Measurements from ENCODE around the gene LSS.

LSS gene

DNA sequence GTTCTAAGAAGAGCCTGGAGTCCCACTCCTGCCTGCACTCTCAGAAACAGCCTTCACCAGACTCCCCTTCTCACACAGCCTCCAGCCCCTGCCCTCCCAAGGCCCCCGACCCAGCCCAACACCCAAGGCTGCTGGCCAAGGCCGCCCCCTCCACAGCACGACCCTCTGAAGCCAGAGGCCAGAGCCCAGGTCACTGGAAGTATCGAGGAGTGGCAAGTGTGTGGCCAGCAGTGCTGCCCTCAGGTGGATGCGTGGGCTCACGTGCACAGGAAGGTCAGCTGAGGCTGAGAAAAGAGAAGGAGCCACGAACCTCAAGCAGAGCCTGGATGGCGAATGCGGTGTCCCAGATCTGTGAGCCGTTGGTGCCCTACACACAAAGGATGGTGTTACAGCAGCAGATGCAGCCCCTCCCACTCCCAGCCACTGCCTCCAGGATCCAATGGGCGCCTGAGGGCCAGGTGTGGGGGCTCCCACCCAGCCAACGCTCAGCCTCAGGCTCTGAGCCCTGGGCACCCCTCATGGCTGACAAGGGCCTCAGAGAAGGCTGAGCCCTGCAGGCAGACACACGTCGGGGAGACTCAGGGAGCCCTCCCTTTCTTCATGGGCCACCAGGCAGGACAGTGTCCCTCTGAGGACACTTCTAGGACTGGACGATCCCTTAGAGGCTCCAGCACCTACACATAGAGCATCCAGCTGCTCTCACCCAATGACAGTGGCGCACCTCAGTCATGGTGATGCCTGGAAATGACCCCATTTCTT lies 18.0 kb downstream of the LSS start:
- DNase-seq (ENCODE audit: low read depth) = no peak
- no peak for TF ChIP-seq CTCF (IDR thresholded peaks at IDR 0.05; ENCODE audit: low read length, missing control alignments)
- H3K4me3 ChIP-seq (replicated peaks; ENCODE audit: low read depth, low read length) = no peak overlapping the region

GRCh38 chr21:46208761-46209721 lies 19.5 kb downstream of the LSS start:
- no peak for DNase-seq (ENCODE audit: low read depth)
- H3K4me3 ChIP-seq (replicated peaks; ENCODE audit: low read depth, low read length) = no peak overlapping the region
- TF ChIP-seq CTCF (IDR thresholded peaks at IDR 0.05; ENCODE audit: low read length, missing control alignments) = no peak

DNA sequence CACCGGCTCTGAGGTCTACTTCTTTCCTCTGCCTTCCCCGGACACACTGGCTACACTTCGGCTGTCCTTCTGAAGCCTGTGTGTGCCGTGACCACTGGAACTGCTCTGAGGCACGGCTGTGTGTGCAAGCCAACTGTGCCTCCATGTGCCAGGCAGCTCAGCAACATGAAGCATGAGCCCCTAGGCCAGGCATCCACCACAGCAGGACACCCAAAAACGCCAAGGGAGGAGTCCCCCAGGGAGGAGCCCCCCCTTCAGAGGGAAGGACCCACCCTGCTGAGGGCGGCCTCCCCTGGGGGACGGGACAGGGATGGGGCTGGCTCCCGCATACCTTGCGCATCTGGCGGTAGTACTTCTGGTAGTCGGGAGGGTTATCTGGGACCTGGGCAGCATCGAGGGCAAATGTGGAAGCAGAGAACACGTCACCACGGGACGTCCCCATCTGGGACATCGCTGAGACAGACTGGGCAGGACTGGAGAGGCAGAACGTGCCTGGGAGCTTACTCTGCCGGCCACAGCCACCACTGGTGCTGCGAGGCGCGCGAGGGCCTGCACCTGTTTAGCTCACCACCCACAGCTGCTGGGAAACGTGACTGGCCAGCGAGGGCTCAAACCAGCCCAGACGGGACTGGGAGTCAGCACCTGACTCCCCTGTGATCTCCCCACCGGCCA lies 20.5 kb downstream of the LSS start:
- DNase-seq (ENCODE audit: low read depth) = no peak
- TF ChIP-seq CTCF (IDR thresholded peaks at IDR 0.05; ENCODE audit: low read length, missing control alignments) = no peak
- no peak overlapping the region for H3K4me3 ChIP-seq (replicated peaks; ENCODE audit: low read depth, low read length)

DNA sequence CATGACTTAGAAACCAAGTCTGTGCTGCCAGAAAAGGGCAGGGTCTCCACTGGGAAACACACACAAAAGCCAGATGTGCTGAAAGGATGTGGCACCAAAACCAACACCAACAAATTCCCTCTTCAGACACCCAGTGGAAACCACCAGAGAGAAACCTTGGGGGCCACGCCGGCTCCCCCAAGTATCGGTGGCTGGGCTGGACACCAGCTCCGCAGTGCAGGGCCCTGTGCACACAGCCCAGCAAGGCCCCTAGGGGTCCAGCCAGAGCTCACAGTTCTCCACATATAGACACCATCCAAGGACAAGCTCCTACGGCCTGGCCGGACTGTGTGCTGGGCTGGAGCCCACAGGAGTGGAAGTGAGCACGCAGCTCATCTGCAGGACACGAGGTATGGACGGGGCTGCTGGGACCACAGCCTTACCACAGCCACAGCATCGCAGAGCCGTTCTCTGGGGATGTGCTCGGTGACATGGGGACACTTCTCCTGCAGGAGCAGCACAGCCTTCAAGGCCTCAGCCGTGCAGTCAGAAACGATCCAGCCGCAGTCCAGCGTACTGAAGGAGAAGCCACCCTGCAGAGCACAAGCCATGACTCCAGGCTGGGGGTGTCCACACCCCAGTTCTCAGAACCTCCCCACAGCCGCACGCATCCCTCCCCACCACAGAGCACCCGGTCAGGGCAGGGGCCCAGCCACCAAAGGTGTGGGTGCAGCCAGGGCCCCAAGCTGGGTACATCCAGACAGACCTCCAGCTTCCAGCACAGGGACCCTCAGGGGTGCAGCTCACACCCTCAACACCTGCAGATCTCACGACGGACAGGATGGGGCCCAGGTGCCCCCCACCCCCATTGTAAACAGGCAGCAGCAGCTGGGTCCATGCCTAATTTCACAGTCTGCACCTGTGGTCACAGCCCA lies 21.3 kb downstream of the LSS start:
- no peak overlapping the region for H3K4me3 ChIP-seq (replicated peaks; ENCODE audit: low read depth, low read length)
- no peak for TF ChIP-seq CTCF (IDR thresholded peaks at IDR 0.05; ENCODE audit: low read length, missing control alignments)

GRCh38 chr21:46206163-46207005 lies 22.2 kb downstream of the LSS start:
- no peak for TF ChIP-seq CTCF (IDR thresholded peaks at IDR 0.05; ENCODE audit: low read length, missing control alignments)
- no peak for DNase-seq (ENCODE audit: low read depth)
- H3K4me3 ChIP-seq (replicated peaks; ENCODE audit: low read depth, low read length) = no peak overlapping the region

More for the DNA sequence above, 21.3 kb downstream of the LSS start:
- no peak for DNase-seq (ENCODE audit: low read depth)

Data from fibroblast of pulmonary artery (primary cell).